ENCODE measurements around the gene AKAP13.

- TF ChIP-seq TAF1 (IDR thresholded peaks at IDR 0.05; ENCODE audit: borderline replicate concordance, low read depth, low read length): no peak
- no peak for TF ChIP-seq CTCF (IDR thresholded peaks at IDR 0.05)
- no peak for TF ChIP-seq EZH2phosphoT487 (IDR thresholded peaks at IDR 0.05; ENCODE audit: borderline replicate concordance, low read depth)
- TF ChIP-seq SIN3A (IDR thresholded peaks at IDR 0.05; ENCODE audit: borderline replicate concordance, low read depth, low read length): no peak
- no peak for TF ChIP-seq JUND (IDR thresholded peaks at IDR 0.05)
- TF ChIP-seq FOXJ3 (CRISPR knock-in tag; IDR thresholded peaks at IDR 0.05): no peak
- TF ChIP-seq NFIC (IDR thresholded peaks at IDR 0.05; ENCODE audit: borderline replicate concordance): no peak
- no peak for TF ChIP-seq POLR2AphosphoS5 (IDR thresholded peaks at IDR 0.05; ENCODE audit: low read depth, low read length)
- TF ChIP-seq FOXM1 (IDR thresholded peaks at IDR 0.05; ENCODE audit: low read depth): no peak
- TF ChIP-seq CHD2 (IDR thresholded peaks at IDR 0.05; ENCODE audit: low read length, partially characterized antibody): no peak
- no peak for TF ChIP-seq YY1 (IDR thresholded peaks at IDR 0.05; ENCODE audit: low read depth)
- TF ChIP-seq ZBTB33 (IDR thresholded peaks at IDR 0.05; ENCODE audit: borderline replicate concordance, low read depth): no peak
Observed at GRCh38 chr15:85389306-85389650, 8.9 kb downstream of the AKAP13 start.

Measured in SK-N-SH (cell line).